GM12875 (cell line): ENCODE results near the gene KLF6.

Experiments
- H3K4me3 ChIP-seq: one replicate; pipeline ENCODE4 v1.5.1; 2011; ENCODE audit warnings: low read depth, low read length, control low read depth
- CTCF ChIP-seq: IDR thresholded peaks from 2 replicates; pipeline ENCODE4 v1.5.1; 2011; ENCODE audit warnings: low read depth, mild to moderate bottlenecking, control low read depth, inconsistent platforms, low read length, moderate library complexity, borderline replicate concordance; ENCODE audit not compliant: insufficient read depth

KLF6 gene

GRCh38 chr10:3811291-3811870, 26.4 kb upstream of the KLF6 start:
- H3K4me3 ChIP-seq: no peak overlapping the region
- TF ChIP-seq CTCF: no peak

- no peak overlapping the region for H3K4me3 ChIP-seq
- no peak for TF ChIP-seq CTCF
Measured at GRCh38 chr10:3808689-3809199, 23.7 kb upstream of the KLF6 start.

- H3K4me3 ChIP-seq: no peak overlapping the region
- TF ChIP-seq CTCF: no peak
Measured at GRCh38 chr10:3807928-3808496, 23.0 kb upstream of the KLF6 start.

DNA sequence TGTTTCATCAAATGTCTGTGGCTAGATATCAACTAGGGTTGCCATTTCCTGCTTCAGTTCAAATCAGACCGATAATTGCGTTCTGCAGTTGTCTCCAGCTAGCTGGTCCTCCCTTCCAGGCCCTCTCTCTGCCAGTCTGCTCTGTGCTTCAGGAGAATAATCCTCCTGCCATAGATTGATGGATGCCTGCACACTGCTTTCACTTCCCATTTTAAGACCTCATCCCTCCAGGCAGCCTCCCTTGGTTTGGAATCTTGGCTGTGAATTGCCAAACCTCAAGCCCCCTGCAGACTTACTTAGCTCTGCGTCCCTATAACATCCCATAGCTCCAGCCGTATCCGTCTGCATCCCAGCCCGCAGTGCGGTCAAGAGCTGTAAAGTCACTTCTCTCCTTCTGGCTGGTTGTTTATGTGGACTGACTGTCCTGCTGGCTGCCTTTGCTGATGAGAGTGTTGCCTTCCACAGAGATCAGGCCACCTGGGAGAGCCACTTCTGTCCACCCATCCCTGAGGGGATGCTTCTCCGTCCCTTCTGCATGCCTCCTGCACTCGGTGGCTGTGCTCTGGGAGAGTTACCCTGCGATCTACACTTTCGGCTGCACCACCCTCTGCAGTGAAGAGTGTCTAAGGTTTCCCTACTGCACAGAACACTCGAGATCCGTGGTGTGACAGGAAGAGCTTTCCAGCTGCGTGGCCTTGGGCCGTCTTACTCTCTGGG, 22.4 kb upstream of the KLF6 start:
- no peak overlapping the region for H3K4me3 ChIP-seq
- TF ChIP-seq CTCF: no peak

GRCh38 chr10:3806603-3807002, 21.6 kb upstream of the KLF6 start:
- TF ChIP-seq CTCF: no peak
- no peak overlapping the region for H3K4me3 ChIP-seq

- H3K4me3 ChIP-seq: no peak overlapping the region
- no peak for TF ChIP-seq CTCF
Measured at GRCh38 chr10:3805791-3806461, 20.9 kb upstream of the KLF6 start.
